ENCODE data around the gene TSTD1. TPM values are rescaled to one million over a fixed set of nuclear protein-coding genes. Genes with fewer than 3 reads are reported as not detected.

The TSTD1 gene
- total and polyA plus RNA-seq, 10 of the 15 experiments (the other 5 are each of a cell fraction or from before 2014, with no cell fraction given): 33.3 to 145 (median 89.4) TPM

- no peak for TF ChIP-seq CUX1 (IDR thresholded peaks at IDR 0.05; ENCODE audit: insufficient replicate concordance, low read depth, low read length)
- no peak for TF ChIP-seq ZSCAN29 (IDR thresholded peaks at IDR 0.05)
- peak; percentile 98 for TF ChIP-seq CBFB (IDR thresholded peaks at IDR 0.05; ENCODE audit: low read depth)
- TF ChIP-seq ZZZ3 (IDR thresholded peaks at IDR 0.05; ENCODE audit: control insufficient read depth, insufficient read length, low read depth): no peak
- TF ChIP-seq EGR1 (IDR thresholded peaks at IDR 0.05; ENCODE audit: borderline replicate concordance in 1 of 2, low read depth in 2 of 2, low read length in 2 of 2): peak; percentile 37 to 47; a peak in 2 of 3 replicates
- TF ChIP-seq PML (IDR thresholded peaks at IDR 0.05; ENCODE audit: low read length): peak; percentile 96
- 0 out of 2 replicates have a peak, but pooled peaks have one; percentile 55 for TF ChIP-seq ZNF24 (IDR thresholded peaks at IDR 0.05)
- no peak for TF ChIP-seq NFYA (IDR thresholded peaks at IDR 0.05; ENCODE audit: borderline replicate concordance, low read depth, low read length)
- no peak for TF ChIP-seq E2F4 (IDR thresholded peaks at IDR 0.05; ENCODE audit: low read depth, low read length)
- TF ChIP-seq POLR2AphosphoS5 (IDR thresholded peaks at IDR 0.05; ENCODE audit: low read length): peak; percentile 87
- no peak for TF ChIP-seq KAT2A (conservative IDR thresholded peaks at IDR 0.05; ENCODE audit: control insufficient read depth, low read depth, low read length)
- TF ChIP-seq TCF3 (IDR thresholded peaks at IDR 0.05; ENCODE audit: borderline replicate concordance, insufficient read depth, low read depth, low read length): peak; percentile 16; the same call in 1 of the 2 replicates
- TF ChIP-seq, protein P1, sequence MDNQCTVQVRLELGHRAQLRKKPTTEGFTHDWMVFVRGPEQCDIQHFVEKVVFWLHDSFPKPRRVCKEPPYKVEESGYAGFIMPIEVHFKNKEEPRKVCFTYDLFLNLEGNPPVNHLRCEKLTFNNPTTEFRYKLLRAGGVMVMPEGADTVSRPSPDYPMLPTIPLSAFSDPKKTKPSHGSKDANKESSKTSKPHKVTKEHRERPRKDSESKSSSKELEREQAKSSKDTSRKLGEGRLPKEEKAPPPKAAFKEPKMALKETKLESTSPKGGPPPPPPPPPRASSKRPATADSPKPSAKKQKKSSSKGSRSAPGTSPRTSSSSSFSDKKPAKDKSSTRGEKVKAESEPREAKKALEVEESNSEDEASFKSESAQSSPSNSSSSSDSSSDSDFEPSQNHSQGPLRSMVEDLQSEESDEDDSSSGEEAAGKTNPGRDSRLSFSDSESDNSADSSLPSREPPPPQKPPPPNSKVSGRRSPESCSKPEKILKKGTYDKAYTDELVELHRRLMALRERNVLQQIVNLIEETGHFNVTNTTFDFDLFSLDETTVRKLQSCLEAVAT (IDR thresholded peaks at IDR 0.05): peak; percentile 18; the same call in 1 of the 2 replicates
- peak; percentile 80 for TF ChIP-seq YY1 (IDR thresholded peaks at IDR 0.05; ENCODE audit: low read depth, low read length)
- TF ChIP-seq RELB (IDR thresholded peaks at IDR 0.05; ENCODE audit: low read depth): peak; percentile 43
- no peak for TF ChIP-seq TCF7 (IDR thresholded peaks at IDR 0.05; ENCODE audit: borderline replicate concordance)
- no peak for TF ChIP-seq FOXK2 (IDR thresholded peaks at IDR 0.05)
- TF ChIP-seq SPI1 (IDR thresholded peaks at IDR 0.05; ENCODE audit: borderline replicate concordance, insufficient read depth, low read depth, low read length): peak; percentile 78
- TF ChIP-seq, protein P2, sequence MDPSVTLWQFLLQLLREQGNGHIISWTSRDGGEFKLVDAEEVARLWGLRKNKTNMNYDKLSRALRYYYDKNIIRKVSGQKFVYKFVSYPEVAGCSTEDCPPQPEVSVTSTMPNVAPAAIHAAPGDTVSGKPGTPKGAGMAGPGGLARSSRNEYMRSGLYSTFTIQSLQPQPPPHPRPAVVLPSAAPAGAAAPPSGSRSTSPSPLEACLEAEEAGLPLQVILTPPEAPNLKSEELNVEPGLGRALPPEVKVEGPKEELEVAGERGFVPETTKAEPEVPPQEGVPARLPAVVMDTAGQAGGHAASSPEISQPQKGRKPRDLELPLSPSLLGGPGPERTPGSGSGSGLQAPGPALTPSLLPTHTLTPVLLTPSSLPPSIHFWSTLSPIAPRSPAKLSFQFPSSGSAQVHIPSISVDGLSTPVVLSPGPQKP (IDR thresholded peaks at IDR 0.05; ENCODE audit: low read depth, low read length): peak; percentile 66; the same call in 1 of the 2 replicates
- TF ChIP-seq CHD2 (IDR thresholded peaks at IDR 0.05; ENCODE audit: borderline replicate concordance, low read depth, low read length): peak; percentile 88
These were observed 31.0 kb upstream of the TSTD1 start, which contains the start of gene ARHGAP30 (continued) for GRCh38 chr1:161069731-161070270.
